ENCODE measurements around the gene APH1A.

APH1A gene

GRCh38 chr1:150273311-150273710, 4.5 kb upstream of the APH1A start:
- TF ChIP-seq FOXP2 (optimal IDR thresholded peaks at IDR 0.05; ENCODE audit: borderline replicate concordance, extremely low read depth, extremely low read length, insufficient read depth) (no peak), SIN3A (IDR thresholded peaks at IDR 0.05; ENCODE audit: borderline replicate concordance, insufficient read depth, low read length) (no peak), POLR2AphosphoS5 (IDR thresholded peaks at IDR 0.05; ENCODE audit: low read depth, low read length) (no peak), TAF1 (IDR thresholded peaks at IDR 0.05; ENCODE audit: borderline replicate concordance, insufficient read depth, low read length) (no peak), REST (IDR thresholded peaks at IDR 0.05; ENCODE audit: insufficient read depth in 1 of 2, low read depth in 2 of 2, low read length in 2 of 2) (no peak)

- TF ChIP-seq POLR2AphosphoS5 (IDR thresholded peaks at IDR 0.05; ENCODE audit: low read depth, low read length) (no peak), SIN3A (IDR thresholded peaks at IDR 0.05; ENCODE audit: borderline replicate concordance, insufficient read depth, low read length) (no peak), REST (IDR thresholded peaks at IDR 0.05; ENCODE audit: insufficient read depth in 1 of 2, low read depth in 2 of 2, low read length in 2 of 2) (no peak), TAF1 (IDR thresholded peaks at IDR 0.05; ENCODE audit: borderline replicate concordance, insufficient read depth, low read length) (no peak), FOXP2 (optimal IDR thresholded peaks at IDR 0.05; ENCODE audit: borderline replicate concordance, extremely low read depth, extremely low read length, insufficient read depth) (no peak)
Measured at GRCh38 chr1:150271291-150271959, 2.6 kb upstream of the APH1A start.

GRCh38 chr1:150269451-150269850, 635 bp upstream of the APH1A start:
- TF ChIP-seq SIN3A (IDR thresholded peaks at IDR 0.05; ENCODE audit: borderline replicate concordance, insufficient read depth, low read length), result no peak
- no peak for TF ChIP-seq TAF1 (IDR thresholded peaks at IDR 0.05; ENCODE audit: borderline replicate concordance, insufficient read depth, low read length)
- no peak for TF ChIP-seq REST (IDR thresholded peaks at IDR 0.05; ENCODE audit: insufficient read depth in 1 of 2, low read depth in 2 of 2, low read length in 2 of 2)
- TF ChIP-seq FOXP2 (optimal IDR thresholded peaks at IDR 0.05; ENCODE audit: borderline replicate concordance, extremely low read depth, extremely low read length, insufficient read depth), result no peak
- no peak for TF ChIP-seq POLR2AphosphoS5 (IDR thresholded peaks at IDR 0.05; ENCODE audit: low read depth, low read length)

GRCh38 chr1:150268340-150268704, 494 bp downstream of the APH1A start:
- TF ChIP-seq REST (IDR thresholded peaks at IDR 0.05; ENCODE audit: insufficient read depth in 1 of 2, low read depth in 2 of 2, low read length in 2 of 2) (no peak), POLR2AphosphoS5 (IDR thresholded peaks at IDR 0.05; ENCODE audit: low read depth, low read length) (no peak), TAF1 (IDR thresholded peaks at IDR 0.05; ENCODE audit: borderline replicate concordance, insufficient read depth, low read length) (no peak), FOXP2 (optimal IDR thresholded peaks at IDR 0.05; ENCODE audit: borderline replicate concordance, extremely low read depth, extremely low read length, insufficient read depth) (no peak), SIN3A (IDR thresholded peaks at IDR 0.05; ENCODE audit: borderline replicate concordance, insufficient read depth, low read length) (no peak)
